Measurements from ENCODE around the gene CALCOCO2. TPM values are rescaled to one million over a fixed set of nuclear protein-coding genes. Genes with fewer than 3 reads are reported as not detected.
"Not testable (repeated sequence)": the region's sequence is repeated elsewhere in the genome, so short reads cannot be mapped to it uniquely, and the experiment has no call there.

The CALCOCO2 gene
- total RNA-seq, 4 donors from 2014 or later: 157 to 210 (median 183) TPM

DNA sequence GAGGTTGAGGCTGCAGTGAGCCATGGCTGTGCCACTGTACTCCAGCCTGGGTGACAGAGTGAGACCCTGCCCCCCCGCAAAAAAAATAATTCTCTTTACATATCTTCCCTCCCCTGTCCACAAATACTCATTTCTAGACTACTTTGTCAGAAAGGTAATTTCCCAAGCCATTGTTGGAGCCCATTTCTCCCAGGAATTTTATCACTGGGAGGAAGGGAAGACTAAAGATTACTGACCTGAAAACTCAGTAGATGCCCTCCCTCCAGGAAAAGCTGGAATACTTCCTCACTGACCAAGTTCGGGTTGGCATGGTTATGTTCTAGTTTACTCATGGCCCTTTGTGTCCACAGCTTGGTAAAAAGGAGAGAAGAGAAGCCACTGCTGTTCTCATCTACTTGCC, 4.1 kb downstream of the CALCOCO2 start:
- H3K9me3 ChIP-seq: no peaks in the 10 kb centered on the region
- H3K27me3 ChIP-seq: no peaks in the 10 kb centered on the region
- intact Hi-C loops (cut with DNase I): no loop called here
- H3K36me3 ChIP-seq: no peaks in the 10 kb centered on the region
- H3K4me1 ChIP-seq: peaks cover 82 to 88% (median 88%) of the 10 kb centered on the region in 4 donors
- peak overlapping the region in 1 of 4 donors; percentile 8 for H3K27ac ChIP-seq (replicated peaks in 1 of 4)
- H3K4me3 ChIP-seq: no peak overlapping the region
- DNase-seq (ENCODE audit: extremely low spot score): no peak
- WGBS: 96% methylated on average over 2 of the region's 2 CpGs
- TF ChIP-seq EP300 (IDR thresholded peaks at IDR 0.05) (no peak), POLR2A (IDR thresholded peaks at IDR 0.05; ENCODE audit: low read depth) (no peak), POLR2AphosphoS5 (IDR thresholded peaks at IDR 0.05) (no peak)
- TF ChIP-seq, protein P1, sequence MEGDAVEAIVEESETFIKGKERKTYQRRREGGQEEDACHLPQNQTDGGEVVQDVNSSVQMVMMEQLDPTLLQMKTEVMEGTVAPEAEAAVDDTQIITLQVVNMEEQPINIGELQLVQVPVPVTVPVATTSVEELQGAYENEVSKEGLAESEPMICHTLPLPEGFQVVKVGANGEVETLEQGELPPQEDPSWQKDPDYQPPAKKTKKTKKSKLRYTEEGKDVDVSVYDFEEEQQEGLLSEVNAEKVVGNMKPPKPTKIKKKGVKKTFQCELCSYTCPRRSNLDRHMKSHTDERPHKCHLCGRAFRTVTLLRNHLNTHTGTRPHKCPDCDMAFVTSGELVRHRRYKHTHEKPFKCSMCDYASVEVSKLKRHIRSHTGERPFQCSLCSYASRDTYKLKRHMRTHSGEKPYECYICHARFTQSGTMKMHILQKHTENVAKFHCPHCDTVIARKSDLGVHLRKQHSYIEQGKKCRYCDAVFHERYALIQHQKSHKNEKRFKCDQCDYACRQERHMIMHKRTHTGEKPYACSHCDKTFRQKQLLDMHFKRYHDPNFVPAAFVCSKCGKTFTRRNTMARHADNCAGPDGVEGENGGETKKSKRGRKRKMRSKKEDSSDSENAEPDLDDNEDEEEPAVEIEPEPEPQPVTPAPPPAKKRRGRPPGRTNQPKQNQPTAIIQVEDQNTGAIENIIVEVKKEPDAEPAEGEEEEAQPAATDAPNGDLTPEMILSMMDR (IDR thresholded peaks at IDR 0.05): no peak

DNA sequence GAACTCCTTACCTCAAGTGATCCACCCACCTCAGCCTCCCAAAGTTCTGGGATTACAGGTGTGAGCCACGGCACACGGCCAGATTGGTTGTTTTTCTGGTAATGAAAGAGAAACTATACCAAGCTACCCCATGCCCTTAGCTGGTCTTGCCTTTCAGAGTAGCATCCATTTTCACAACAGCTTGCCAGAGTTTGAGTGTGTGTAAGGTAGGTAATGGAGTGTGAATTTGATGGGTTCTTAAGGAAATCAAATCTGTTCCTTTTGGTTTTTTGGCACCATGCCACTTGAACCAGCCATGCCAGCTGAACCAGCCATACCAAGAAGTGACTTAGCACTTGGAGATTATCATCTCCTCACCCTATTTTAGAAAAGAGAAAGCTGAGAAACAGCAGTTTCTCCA, 5.1 kb downstream of the CALCOCO2 start:
- Histone ChIP-seq H3K36me3 (no peaks in the 10 kb centered on the region), H3K4me3 (no peak overlapping the region), H3K9me3 (no peaks in the 10 kb centered on the region), H3K4me1 (peaks cover 88 to 94% (median 94%) of the 10 kb centered on the region in 4 donors), H3K27me3 (no peaks in the 10 kb centered on the region), H3K27ac (replicated peaks in 1 of 4) (peak overlapping the region in 2 of 4 donors; percentile 1 to 14)
- whole genome bisulfite sequencing: 81% methylated on average over 2 of the region's 2 CpGs
- intact Hi-C loops (cut with DNase I): no loop called here
- TF ChIP-seq POLR2A (IDR thresholded peaks at IDR 0.05; ENCODE audit: low read depth) (no peak), EP300 (IDR thresholded peaks at IDR 0.05) (no peak), POLR2AphosphoS5 (IDR thresholded peaks at IDR 0.05) (no peak)
- TF ChIP-seq, protein P1 (IDR thresholded peaks at IDR 0.05): no peak
- no peak for DNase-seq (ENCODE audit: extremely low spot score)

DNA sequence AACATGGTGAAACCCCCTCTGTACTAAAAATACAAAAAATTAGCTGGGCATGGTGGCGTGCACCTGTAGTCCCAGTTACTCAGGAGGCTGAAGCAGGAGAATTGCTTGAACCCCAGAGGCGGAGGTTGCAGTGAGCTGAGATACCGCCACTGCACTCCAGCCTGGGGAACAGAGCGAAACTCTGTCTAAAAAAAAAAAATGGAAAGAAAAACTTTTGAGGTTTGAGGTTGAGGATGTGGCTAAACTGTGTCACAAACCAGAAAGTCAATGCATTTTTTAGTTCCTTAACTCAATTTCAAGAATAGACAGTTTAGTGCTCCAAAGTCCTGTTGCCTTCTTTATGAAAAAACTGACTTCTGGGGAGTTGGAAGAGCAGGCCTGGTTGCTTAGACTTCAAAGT, 6.6 kb downstream of the CALCOCO2 start:
- intact Hi-C loops (cut with DNase I); H3K9me3 ChIP-seq; H3K4me3 ChIP-seq; H3K27me3 ChIP-seq; DNase-seq (ENCODE audit: extremely low spot score); H3K36me3 ChIP-seq: not testable (repeated sequence)
- WGBS: 83% methylated on average over 4 of the region's 4 CpGs
- Histone ChIP-seq H3K4me1 (peaks cover 90 to 98% (median 97%) of the 10 kb centered on the region in 4 donors), H3K27ac (replicated peaks in 1 of 4) (peak overlapping the region in 2 of 4 donors; percentile 2 to 20)

DNA sequence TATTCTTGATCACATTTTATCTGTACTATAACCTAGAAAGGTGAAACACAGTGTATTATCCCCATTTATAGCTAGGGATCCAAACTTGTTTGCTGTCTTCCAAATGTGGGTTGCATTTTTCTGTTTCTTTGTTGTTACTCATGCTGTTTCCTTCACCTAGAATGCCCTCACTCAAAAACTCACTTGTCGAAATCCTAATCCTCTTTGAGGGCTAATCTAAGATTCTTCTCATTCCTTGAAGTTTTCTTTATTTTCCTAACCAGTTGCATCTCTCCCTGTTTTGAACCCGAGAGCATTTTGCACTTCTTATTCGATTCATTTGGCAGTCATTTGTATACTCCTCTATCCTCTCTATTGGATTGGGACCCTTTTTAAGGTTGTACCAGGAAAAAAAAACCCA, 9.6 kb downstream of the CALCOCO2 start:
- 67% methylated on average over 3 of the region's 3 CpGs for WGBS
- Histone ChIP-seq H3K9me3 (no peaks in the 10 kb centered on the region), H3K27me3 (no peaks in the 10 kb centered on the region), H3K4me3 (peak overlapping the region in 2 of 4 donors; percentile 47 to 57), H3K4me1 (peaks cover 78 to 86% (median 83%) of the 10 kb centered on the region in 4 donors), H3K36me3 (peaks cover 7 to 33% (median 25%) of the 10 kb centered on the region in 4 donors), H3K27ac (replicated peaks in 1 of 4) (peak overlapping the region; percentile 85 to 92 (median 88))
- DNase-seq (ENCODE audit: extremely low spot score): no peak
- intact Hi-C loops (cut with DNase I): no loop called here
- TF ChIP-seq EP300 (IDR thresholded peaks at IDR 0.05): no peak
- no peak for TF ChIP-seq POLR2A (IDR thresholded peaks at IDR 0.05; ENCODE audit: low read depth)
- TF ChIP-seq POLR2AphosphoS5 (IDR thresholded peaks at IDR 0.05): no peak
- TF ChIP-seq, protein P1 (IDR thresholded peaks at IDR 0.05): no peak

DNA sequence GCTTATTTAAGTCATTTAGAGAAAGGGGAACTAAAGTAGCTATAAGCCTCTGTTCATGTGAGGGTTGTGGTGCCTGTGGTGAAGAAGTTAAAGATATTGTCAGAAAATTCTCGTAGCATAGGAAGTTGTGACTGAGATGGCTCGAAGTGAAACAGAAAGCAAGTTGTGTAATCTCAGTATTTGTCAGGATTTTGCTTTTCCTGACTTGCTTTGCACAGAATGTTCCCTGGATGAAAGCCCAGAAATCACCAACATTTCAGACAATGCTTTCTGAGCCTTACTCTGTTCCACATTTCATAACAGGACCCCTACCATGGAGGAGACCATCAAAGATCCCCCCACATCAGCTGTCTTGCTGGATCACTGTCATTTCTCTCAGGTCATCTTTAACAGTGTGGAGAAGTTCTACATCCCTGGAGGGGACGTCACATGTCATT, 10.6 kb downstream of the CALCOCO2 start:
- TF ChIP-seq, protein P1 (IDR thresholded peaks at IDR 0.05): no peak
- TF ChIP-seq POLR2AphosphoS5 (IDR thresholded peaks at IDR 0.05) (peak; percentile 88), EP300 (IDR thresholded peaks at IDR 0.05) (peak; percentile 66), POLR2A (IDR thresholded peaks at IDR 0.05; ENCODE audit: low read depth) (no peak)
- intact Hi-C loops (cut with DNase I): no loop called here
- peaks cover 69 to 85% (median 80%) of the 10 kb centered on the region in 4 donors for H3K4me1 ChIP-seq
- WGBS: 8% methylated on average over 3 of the region's 3 CpGs
- H3K36me3 ChIP-seq: peaks cover 15 to 43% (median 34%) of the 10 kb centered on the region in 4 donors
- H3K4me3 ChIP-seq: peak overlapping the region; percentile 40 to 57 (median 48)
- no peaks in the 10 kb centered on the region for H3K9me3 ChIP-seq
- peak overlapping the region; percentile 85 to 92 (median 88) for H3K27ac ChIP-seq (replicated peaks in 1 of 4)
- H3K27me3 ChIP-seq: no peaks in the 10 kb centered on the region
- no peak for DNase-seq (ENCODE audit: extremely low spot score)
